ENCODE results near the gene GRK4.

GRK4 gene

DNA sequence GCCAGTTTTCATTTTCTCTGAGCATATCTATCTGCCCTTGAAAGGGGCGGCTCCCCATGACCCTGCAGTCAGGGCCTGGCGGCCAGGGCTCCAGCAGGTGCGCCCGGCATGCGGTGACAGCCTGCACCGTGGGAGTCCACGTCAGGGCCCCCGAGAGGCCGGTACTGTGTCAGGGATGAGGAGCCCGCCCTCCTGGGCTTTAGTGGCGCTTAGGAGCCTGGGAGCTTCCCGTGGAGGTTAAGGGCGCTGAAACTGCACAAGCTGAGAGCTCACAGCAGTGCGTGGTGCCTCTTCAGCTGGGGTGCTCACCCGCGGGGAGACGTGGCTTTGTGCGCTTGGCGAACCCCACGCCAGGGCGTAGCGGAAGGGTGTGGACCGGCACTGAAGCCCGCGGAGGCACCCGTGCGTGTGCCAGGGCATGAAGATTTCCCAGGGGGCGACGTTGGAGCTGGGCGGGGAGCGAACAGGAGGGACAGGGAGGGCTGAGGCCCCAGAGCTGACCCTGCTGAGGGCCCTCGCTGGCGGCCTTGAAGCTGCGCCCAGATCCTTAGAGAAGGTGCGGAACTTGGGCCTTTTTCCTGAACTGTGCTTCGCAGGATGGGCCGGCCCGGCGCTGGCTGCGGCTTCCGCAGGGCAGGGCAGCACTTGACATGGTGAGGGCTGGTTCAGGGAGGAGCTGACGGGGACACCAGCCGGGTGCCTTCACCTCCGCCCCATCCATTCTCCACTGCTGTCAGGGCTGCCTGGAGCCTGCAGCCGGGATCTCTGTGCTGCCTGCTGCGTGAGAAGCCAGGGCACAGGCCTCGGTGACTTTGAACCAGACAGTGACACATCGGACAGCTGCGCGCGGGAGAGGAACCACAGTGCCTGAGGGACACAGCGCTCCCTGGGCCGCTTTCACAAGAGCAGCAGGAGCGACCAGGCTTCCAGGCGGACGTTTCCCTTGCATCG is 78.1 kb downstream of the GRK4 start:
- Histone ChIP-seq H4K91ac (ENCODE audit: low read depth, low read length, poor library complexity) (no peak overlapping the region), H3K23ac (ENCODE audit: low read depth, low read length, poor library complexity) (peak overlapping the region; percentile 60), H3K4ac (ENCODE audit: low read length) (peak overlapping the region; percentile 13), H2BK5ac (ENCODE audit: low read length) (peak overlapping the region; percentile 35), H3K14ac (ENCODE audit: low read length) (peak overlapping the region; percentile 63), H2BK12ac (ENCODE audit: low read length) (no peak overlapping the region), H3K4me3 (ENCODE audit: low read length in 2 of 2) (peak overlapping the region in 1 of 2 donors; percentile 23), H3K18ac (ENCODE audit: low read length) (peak overlapping the region; percentile 70), H2BK120ac (ENCODE audit: low read depth, low read length) (no peak overlapping the region), H3K27me3 (ENCODE audit: control insufficient read depth in 3 of 3, insufficient read depth in 3 of 3, low read depth in 1 of 3, low read length in 3 of 3) (peaks cover 0 to 14% (median 11%) of the 10 kb centered on the region in 3 experiments), H3K4me2 (ENCODE audit: insufficient read depth, low read length, poor library complexity, severe bottlenecking) (no peak overlapping the region), H3K79me1 (ENCODE audit: low read depth, low read length) (no peaks in the 10 kb centered on the region), H3K36me3 (replicated peaks in 1 of 2; ENCODE audit: control insufficient read depth in 2 of 2, insufficient read depth in 2 of 2, low read length in 2 of 2) (no peaks in the 10 kb centered on the region), H3K4me1 (ENCODE audit: control insufficient read depth in 2 of 2, insufficient read depth in 1 of 2, low read depth in 1 of 2, low read length in 2 of 2) (no peaks in the 10 kb centered on the region), H3K9me3 (replicated peaks in 1 of 2; ENCODE audit: control insufficient read depth in 2 of 2, insufficient read depth in 1 of 2, low read depth in 1 of 2, low read length in 2 of 2) (no peaks in the 10 kb centered on the region), H2AFZ (ENCODE audit: low read length) (peak overlapping the region; percentile 71), H4K8ac (ENCODE audit: low read depth, low read length) (peak overlapping the region; percentile 23), H2BK15ac (ENCODE audit: low read length) (no peak overlapping the region), H2AK5ac (ENCODE audit: low read depth, low read length) (peak overlapping the region; percentile 40), H3K27ac (replicated peaks; ENCODE audit: low read length) (no peak overlapping the region), H3K9ac (ENCODE audit: low read depth, low read length, poor library complexity) (no peak overlapping the region)
- no CpG with 5 or more reads among the region's 57 CpGs for WGBS, 2 donors (ENCODE audit: extremely low coverage in 2 of 2, insufficient read length in 2 of 2, insufficient replicate concordance in 1 of 2)
- no peak for DNase-seq (ENCODE audit: low spot score)

DNA sequence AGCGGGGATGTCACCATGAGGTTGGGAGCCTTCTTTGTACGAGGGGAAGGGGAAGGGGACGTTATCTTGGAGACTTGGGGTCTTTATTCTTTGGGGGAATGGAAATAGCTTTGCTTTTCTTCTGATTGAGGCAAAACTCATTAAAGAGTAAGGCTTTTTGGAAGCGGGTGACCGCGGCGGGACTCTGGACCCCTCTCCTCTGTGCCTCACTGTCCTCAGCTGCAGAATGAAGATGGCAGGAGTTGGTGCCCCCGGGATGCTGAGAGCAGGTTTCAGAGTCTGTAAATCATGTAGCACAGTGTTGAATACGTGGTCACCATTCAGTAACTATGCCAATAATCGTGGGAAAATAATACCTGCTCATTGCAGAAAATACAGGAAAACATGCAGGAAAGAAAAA is 78.9 kb downstream of the GRK4 start:
- Histone ChIP-seq H2AFZ (ENCODE audit: low read length) (peak overlapping the region; percentile 71), H3K79me1 (ENCODE audit: low read depth, low read length) (no peaks in the 10 kb centered on the region), H4K8ac (ENCODE audit: low read depth, low read length) (no peak overlapping the region), H2BK12ac (ENCODE audit: low read length) (no peak overlapping the region), H2BK15ac (ENCODE audit: low read length) (no peak overlapping the region), H4K91ac (ENCODE audit: low read depth, low read length, poor library complexity) (no peak overlapping the region), H3K18ac (ENCODE audit: low read length) (no peak overlapping the region), H3K27ac (replicated peaks; ENCODE audit: low read length) (no peak overlapping the region), H3K23ac (ENCODE audit: low read depth, low read length, poor library complexity) (peak overlapping the region; percentile 60), H2BK5ac (ENCODE audit: low read length) (peak overlapping the region; percentile 35), H3K4me2 (ENCODE audit: insufficient read depth, low read length, poor library complexity, severe bottlenecking) (no peak overlapping the region), H3K27me3 (ENCODE audit: control insufficient read depth in 3 of 3, insufficient read depth in 3 of 3, low read depth in 1 of 3, low read length in 3 of 3) (peaks cover 0 to 14% (median 11%) of the 10 kb centered on the region in 3 experiments), H3K14ac (ENCODE audit: low read length) (no peak overlapping the region), H2BK120ac (ENCODE audit: low read depth, low read length) (no peak overlapping the region), H3K4ac (ENCODE audit: low read length) (no peak overlapping the region), H3K36me3 (replicated peaks in 1 of 2; ENCODE audit: control insufficient read depth in 2 of 2, insufficient read depth in 2 of 2, low read length in 2 of 2) (no peaks in the 10 kb centered on the region), H3K9ac (ENCODE audit: low read depth, low read length, poor library complexity) (peak overlapping the region; percentile 44), H3K4me3 (ENCODE audit: low read length in 2 of 2) (no peak overlapping the region), H3K4me1 (ENCODE audit: control insufficient read depth in 2 of 2, insufficient read depth in 1 of 2, low read depth in 1 of 2, low read length in 2 of 2) (no peaks in the 10 kb centered on the region), H3K9me3 (replicated peaks in 1 of 2; ENCODE audit: control insufficient read depth in 2 of 2, insufficient read depth in 1 of 2, low read depth in 1 of 2, low read length in 2 of 2) (no peaks in the 10 kb centered on the region), H2AK5ac (ENCODE audit: low read depth, low read length) (no peak overlapping the region)
- WGBS, 2 donors (ENCODE audit: extremely low coverage in 2 of 2, insufficient read length in 2 of 2, insufficient replicate concordance in 1 of 2), result no CpG with 5 or more reads among the region's 10 CpGs
- DNase-seq (ENCODE audit: low spot score), result no peak

- no peak overlapping the region for H3K9ac ChIP-seq (ENCODE audit: low read depth, low read length, poor library complexity)
- no peak overlapping the region for H4K8ac ChIP-seq (ENCODE audit: low read depth, low read length)
- H3K4me1 ChIP-seq (ENCODE audit: control insufficient read depth in 2 of 2, insufficient read depth in 1 of 2, low read depth in 1 of 2, low read length in 2 of 2), result no peaks in the 10 kb centered on the region
- H2BK15ac ChIP-seq (ENCODE audit: low read length), result no peak overlapping the region
- no CpG with 5 or more reads among the region's 11 CpGs for WGBS, 2 donors (ENCODE audit: extremely low coverage in 2 of 2, insufficient read length in 2 of 2, insufficient replicate concordance in 1 of 2)
- no peak overlapping the region for H3K18ac ChIP-seq (ENCODE audit: low read length)
- H3K27ac ChIP-seq (replicated peaks; ENCODE audit: low read length), result no peak overlapping the region
- no peak for DNase-seq (ENCODE audit: low spot score)
- no peak overlapping the region for H3K4me2 ChIP-seq (ENCODE audit: insufficient read depth, low read length, poor library complexity, severe bottlenecking)
- H2BK5ac ChIP-seq (ENCODE audit: low read length), result no peak overlapping the region
- no peak overlapping the region for H3K14ac ChIP-seq (ENCODE audit: low read length)
- H2AFZ ChIP-seq (ENCODE audit: low read length), result peak overlapping the region; percentile 60
- H4K91ac ChIP-seq (ENCODE audit: low read depth, low read length, poor library complexity), result no peak overlapping the region
- H2AK5ac ChIP-seq (ENCODE audit: low read depth, low read length), result no peak overlapping the region
- no peak overlapping the region for H3K4ac ChIP-seq (ENCODE audit: low read length)
- no peak overlapping the region for H3K4me3 ChIP-seq (ENCODE audit: low read length in 2 of 2)
- no peaks in the 10 kb centered on the region for H3K79me1 ChIP-seq (ENCODE audit: low read depth, low read length)
- H2BK12ac ChIP-seq (ENCODE audit: low read length), result no peak overlapping the region
- no peaks in the 10 kb centered on the region for H3K9me3 ChIP-seq (replicated peaks in 1 of 2; ENCODE audit: control insufficient read depth in 2 of 2, insufficient read depth in 1 of 2, low read depth in 1 of 2, low read length in 2 of 2)
- H3K36me3 ChIP-seq (replicated peaks in 1 of 2; ENCODE audit: control insufficient read depth in 2 of 2, insufficient read depth in 2 of 2, low read length in 2 of 2), result no peaks in the 10 kb centered on the region
- no peak overlapping the region for H2BK120ac ChIP-seq (ENCODE audit: low read depth, low read length)
- H3K23ac ChIP-seq (ENCODE audit: low read depth, low read length, poor library complexity), result no peak overlapping the region
- peaks cover 0 to 14% (median 11%) of the 10 kb centered on the region in 3 experiments for H3K27me3 ChIP-seq (ENCODE audit: control insufficient read depth in 3 of 3, insufficient read depth in 3 of 3, low read depth in 1 of 3, low read length in 3 of 3)
These were observed 80.1 kb downstream of the GRK4 start for GRCh38 chr4:3043282-3044020.
